GM13977 (cell line): Measurements from ENCODE around the gene LY86.
A peak's percentile ranks its signal among the peaks of the same experiment; 100 is the strongest.

Experiments used
- DNase-seq: peaks from one replicate; pipeline ENCODE4 v3.0.0; 2012; ENCODE audit warnings: low spot score
- in situ Hi-C: fragments of 300-500 bp; cut with MboI; formaldehyde crosslinking; loops from one replicate; pipeline ENCODE4 v1.12.0; 2022; ENCODE audit warnings: low sequenced_read_pairs, low pct_unique_long_range_greater_than_20kb, mixed read lengths, inconsistent platforms; ENCODE audit not compliant: unreplicated experiment
- TF ChIP-seq, protein P1 (sequence below): IDR thresholded peaks from 2 replicates; pipeline ENCODE4 v1.5.1; 2012; ENCODE audit warnings: mild to moderate bottlenecking, control low read depth; ENCODE audit not compliant: insufficient read depth; ENCODE audit errors: extremely low read depth, missing control alignments

Gene LY86

GRCh38 chr6:6580225-6580856 lies 8.2 kb upstream of the LY86 start:
- TF ChIP-seq, protein P1, sequence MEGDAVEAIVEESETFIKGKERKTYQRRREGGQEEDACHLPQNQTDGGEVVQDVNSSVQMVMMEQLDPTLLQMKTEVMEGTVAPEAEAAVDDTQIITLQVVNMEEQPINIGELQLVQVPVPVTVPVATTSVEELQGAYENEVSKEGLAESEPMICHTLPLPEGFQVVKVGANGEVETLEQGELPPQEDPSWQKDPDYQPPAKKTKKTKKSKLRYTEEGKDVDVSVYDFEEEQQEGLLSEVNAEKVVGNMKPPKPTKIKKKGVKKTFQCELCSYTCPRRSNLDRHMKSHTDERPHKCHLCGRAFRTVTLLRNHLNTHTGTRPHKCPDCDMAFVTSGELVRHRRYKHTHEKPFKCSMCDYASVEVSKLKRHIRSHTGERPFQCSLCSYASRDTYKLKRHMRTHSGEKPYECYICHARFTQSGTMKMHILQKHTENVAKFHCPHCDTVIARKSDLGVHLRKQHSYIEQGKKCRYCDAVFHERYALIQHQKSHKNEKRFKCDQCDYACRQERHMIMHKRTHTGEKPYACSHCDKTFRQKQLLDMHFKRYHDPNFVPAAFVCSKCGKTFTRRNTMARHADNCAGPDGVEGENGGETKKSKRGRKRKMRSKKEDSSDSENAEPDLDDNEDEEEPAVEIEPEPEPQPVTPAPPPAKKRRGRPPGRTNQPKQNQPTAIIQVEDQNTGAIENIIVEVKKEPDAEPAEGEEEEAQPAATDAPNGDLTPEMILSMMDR, result no peak
- in situ Hi-C loops, result no loop called here

DNA sequence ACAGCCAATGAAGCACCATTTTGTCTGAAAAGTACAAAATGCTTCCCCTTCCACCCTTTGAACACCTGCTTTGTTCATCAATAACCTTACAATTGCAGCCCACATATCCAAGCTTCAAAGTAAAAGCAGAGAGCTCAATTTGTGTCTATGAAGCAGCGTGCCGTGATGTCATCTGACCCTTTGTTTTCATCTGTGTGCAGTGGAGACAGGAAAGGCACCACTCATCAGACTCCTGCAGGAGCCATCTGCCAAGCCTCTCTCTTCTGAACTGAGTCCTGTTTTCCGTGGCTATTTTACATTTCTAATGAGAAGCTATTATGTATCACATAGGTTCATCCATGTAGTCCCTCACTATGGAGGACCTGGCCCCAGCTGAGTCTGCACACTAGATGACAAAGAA lies 7.5 kb upstream of the LY86 start:
- TF ChIP-seq, protein P1, result no peak
- in situ Hi-C loops, result no loop called here
- DNase-seq, result no peak

More at GRCh38 chr6:6580225-6580856, 8.2 kb upstream of the LY86 start:
- no peak for DNase-seq

GRCh38 chr6:6582131-6582530 lies 6.4 kb upstream of the LY86 start:
- TF ChIP-seq, protein P1, result no peak

GRCh38 chr6:6583836-6584235 lies 4.7 kb upstream of the LY86 start:
- TF ChIP-seq, protein P1, result no peak
- DNase-seq, result no peak
- in situ Hi-C loops, result no loop called here

More at GRCh38 chr6:6582131-6582530, 6.4 kb upstream of the LY86 start:
- in situ Hi-C loops, result no loop called here
- DNase-seq, result no peak

GRCh38 chr6:6584310-6585002 lies 4.1 kb upstream of the LY86 start:
- in situ Hi-C loops, result no loop called here
- DNase-seq, result no peak
- TF ChIP-seq, protein P1, result peak; percentile 37

DNA sequence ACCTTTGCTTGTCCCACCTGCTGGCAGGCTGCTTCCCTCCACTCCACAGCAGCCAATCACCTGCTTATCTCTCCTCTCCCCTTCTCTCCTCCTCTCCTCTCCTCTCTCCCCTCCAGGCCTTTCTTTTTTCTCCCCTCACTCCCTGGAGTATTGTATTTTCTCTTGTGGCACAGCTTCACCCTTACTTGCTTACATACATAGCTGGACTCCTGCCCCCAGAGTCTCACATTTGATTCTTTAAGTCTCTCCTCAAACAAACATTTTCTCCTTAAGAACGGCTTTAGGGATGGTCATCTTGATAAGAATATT lies 3.6 kb upstream of the LY86 start:
- TF ChIP-seq, protein P1, result no peak
- no peak for DNase-seq
- in situ Hi-C loops, result no loop called here
